GM11168 (cell line): Measurements from ENCODE around the gene UCHL5.
"Not testable (repeated sequence)": the region's sequence is repeated elsewhere in the genome, so short reads cannot be mapped to it uniquely, and the experiment has no call there.

Experiments
- in situ Hi-C: fragments of 300-500 bp; cut with MboI; formaldehyde crosslinking; loops from one replicate; pipeline ENCODE4 v1.12.0; 2022; ENCODE audit warnings: low sequenced_read_pairs; ENCODE audit not compliant: unreplicated experiment

Gene UCHL5

GRCh38 chr1:193066606-193067005 lies 7.4 kb upstream of the UCHL5 start:
- in situ Hi-C loops = no loop called here

GRCh38 chr1:193065954-193066353 lies 6.8 kb upstream of the UCHL5 start:
- in situ Hi-C loops = no loop called here

- in situ Hi-C loops = no loop called here
Observed at GRCh38 chr1:193062698-193063463, 3.7 kb upstream of the UCHL5 start.

GRCh38 chr1:193060938-193061337 lies 1.8 kb upstream of the UCHL5 start:
- in situ Hi-C loops = no loop called here

GRCh38 chr1:193060406-193060805 lies 1.2 kb upstream of the UCHL5 start:
- in situ Hi-C loops = no loop called here

GRCh38 chr1:193060115-193060403 lies 899 bp upstream of the UCHL5 start:
- in situ Hi-C loops = no loop called here

- in situ Hi-C loops = loop anchor here (10.0 kb wide), 1 partner anchor 416 kb away; no protein-coding TSS in a partner anchor
Observed at GRCh38 chr1:193058529-193059281, 455 bp downstream of the UCHL5 start.

GRCh38 chr1:193054169-193054675 lies 4.9 kb downstream of the UCHL5 start:
- in situ Hi-C loops = loop anchor here (10.0 kb wide), 1 partner anchor 421 kb away; no protein-coding TSS in a partner anchor

GRCh38 chr1:193048913-193049312 lies 10.2 kb downstream of the UCHL5 start:
- in situ Hi-C loops = not testable (repeated sequence)

GRCh38 chr1:193042766-193043691 lies 16.1 kb downstream of the UCHL5 start:
- in situ Hi-C loops = no loop called here

- in situ Hi-C loops = no loop called here
Observed at GRCh38 chr1:193040011-193040410, 19.1 kb downstream of the UCHL5 start.

- in situ Hi-C loops = no loop called here
Observed at GRCh38 chr1:193036337-193037047, 22.7 kb downstream of the UCHL5 start.

GRCh38 chr1:193033610-193034009 lies 25.6 kb downstream of the UCHL5 start:
- in situ Hi-C loops = no loop called here

GRCh38 chr1:193032643-193033427 lies 26.3 kb downstream of the UCHL5 start:
- in situ Hi-C loops = not testable (repeated sequence)

GRCh38 chr1:193031431-193031830 lies 27.7 kb downstream of the UCHL5 start:
- in situ Hi-C loops = no loop called here

- in situ Hi-C loops = no loop called here
Observed at GRCh38 chr1:193030280-193030679, 28.9 kb downstream of the UCHL5 start.

- in situ Hi-C loops = no loop called here
Observed at GRCh38 chr1:193025218-193025617, 33.9 kb downstream of the UCHL5 start.

- in situ Hi-C loops = loop anchor here (10.0 kb wide), 2 partner anchors 195 to 545 kb away; no protein-coding TSS in a partner anchor
Observed at GRCh38 chr1:193019442-193020026, 39.6 kb downstream of the UCHL5 start.
